HEK293 (cell line): ENCODE results near the gene INPP5B.
"Not testable (repeated sequence)": the region's sequence is repeated elsewhere in the genome, so short reads cannot be mapped to it uniquely, and the experiment has no call there.

ENCODE experiments used
- CTCF ChIA-PET: fragments of 350-600 bp; formaldehyde crosslinking; extraction: SDS; loops from one replicate; lab custom pipeline; 2021; ENCODE audit warnings: antibody characterized with exemption; lab: Yijun Ruan, JAX
- POLR2A ChIA-PET: fragments of 300-600 bp; formaldehyde crosslinking; extraction: SDS; loops from one replicate; lab custom pipeline; 2020; ENCODE audit warnings: antibody characterized with exemption, inconsistent platforms; lab: Yijun Ruan, JAX
- H3K27ac ChIP-seq: fragments of 200-500 bp; sonication (Bioruptor generic); 2 replicates; pipeline ENCODE4 v1.5.1; 2014; ENCODE audit warnings: low read depth, low read length, control low read depth, inconsistent platforms; ENCODE audit errors: extremely low read depth
- H3K36me3 ChIP-seq, 2 experiments: fragments of 200-500 bp in 1 of 2; sonication (Bioruptor generic) in 1 of 2; 1 replicate in 1 of 2; 2 replicates in 1 of 2; pipeline ENCODE4 v1.5.1; 2014 to 2017; ENCODE audit warnings: inconsistent platforms in 2 of 2, low read length in 2 of 2; ENCODE audit not compliant: control insufficient read depth in 2 of 2, insufficient read depth in 1 of 2
- H3K4me1 ChIP-seq: fragments of 200-500 bp; sonication (Bioruptor generic); 2 replicates; pipeline ENCODE4 v1.5.1; 2014; ENCODE audit warnings: mild to moderate bottlenecking, low read length, inconsistent platforms; ENCODE audit not compliant: control insufficient read depth, insufficient read depth
- H3K4me3 ChIP-seq: 2 replicates; pipeline ENCODE4 v1.5.1; 2011; ENCODE audit warnings: low read depth, mild to moderate bottlenecking, control low read depth, low read length, moderate library complexity
- H3K9me3 ChIP-seq: fragments of 200-500 bp; sonication (Bioruptor generic); 2 replicates; pipeline ENCODE4 v1.5.1; 2014; ENCODE audit warnings: low read depth, low read length, inconsistent platforms; ENCODE audit not compliant: control insufficient read depth, insufficient read depth
- GLIS1 ChIP-seq: fragments of 450-650 bp; formaldehyde crosslinking; IDR thresholded peaks from 2 replicates; pipeline ENCODE4 v1.5.1; 2016; ENCODE audit warnings: missing biosample characterization, missing genetic modification characterization
- KLF8 ChIP-seq: fragments of 450-650 bp; formaldehyde crosslinking; IDR thresholded peaks from 2 replicates; pipeline ENCODE4 v1.5.1; 2016; ENCODE audit warnings: missing biosample characterization, missing genetic modification characterization
- TRIM28 ChIP-seq: IDR thresholded peaks from 2 replicates; pipeline ENCODE4 v1.6.1; 2011; ENCODE audit warnings: low read length, control low read depth, borderline replicate concordance
- ZNF146 ChIP-seq: fragments of 450-650 bp; formaldehyde crosslinking; IDR thresholded peaks from 2 replicates; pipeline ENCODE4 v1.5.1; 2016; ENCODE audit warnings: missing biosample characterization, missing genetic modification characterization
- ZNF175 ChIP-seq: fragments of 450-650 bp; formaldehyde crosslinking; IDR thresholded peaks from 2 replicates; pipeline ENCODE4 v1.5.1; 2016; ENCODE audit warnings: missing biosample characterization, missing genetic modification characterization
- ZNF2 ChIP-seq: fragments of 450-650 bp; formaldehyde crosslinking; IDR thresholded peaks from 2 replicates; pipeline ENCODE4 v1.5.1; 2016; ENCODE audit warnings: missing biosample characterization, missing genetic modification characterization
- ZNF600 ChIP-seq: fragments of 450-650 bp; formaldehyde crosslinking; IDR thresholded peaks from 2 replicates; pipeline ENCODE4 v1.5.1; 2016; ENCODE audit warnings: missing biosample characterization, missing genetic modification characterization
- ZNF670 ChIP-seq: fragments of 450-650 bp; formaldehyde crosslinking; IDR thresholded peaks from 2 replicates; pipeline ENCODE4 v1.5.1; 2016; ENCODE audit warnings: missing biosample characterization, missing genetic modification characterization, low read depth
- TF ChIP-seq, protein P1 (sequence below): fragments of 450-650 bp; formaldehyde crosslinking; IDR thresholded peaks from 2 replicates; pipeline ENCODE4 v1.5.1; 2016; ENCODE audit warnings: missing biosample characterization, missing genetic modification characterization
- TF ChIP-seq, protein P2 (sequence below): fragments of 450-650 bp; formaldehyde crosslinking; IDR thresholded peaks from 2 replicates; pipeline ENCODE4 v1.5.1; 2016; ENCODE audit warnings: missing biosample characterization, missing genetic modification characterization
- TF ChIP-seq, protein P3 (sequence below): fragments of 450-650 bp; formaldehyde crosslinking; IDR thresholded peaks from 2 replicates; pipeline ENCODE4 v1.5.0; 2017; ENCODE audit warnings: missing biosample characterization, missing genetic modification characterization, borderline replicate concordance
- TF ChIP-seq, protein P4 (sequence below): fragments of 450-650 bp; formaldehyde crosslinking; IDR thresholded peaks from 2 replicates; pipeline ENCODE4 v1.5.1; 2016; ENCODE audit warnings: missing biosample characterization, missing genetic modification characterization
- TF ChIP-seq, protein P5 (sequence below): fragments of 450-650 bp; formaldehyde crosslinking; IDR thresholded peaks from 2 replicates; pipeline ENCODE4 v1.5.1; 2016; ENCODE audit warnings: missing biosample characterization, missing genetic modification characterization, borderline replicate concordance

The INPP5B gene

DNA sequence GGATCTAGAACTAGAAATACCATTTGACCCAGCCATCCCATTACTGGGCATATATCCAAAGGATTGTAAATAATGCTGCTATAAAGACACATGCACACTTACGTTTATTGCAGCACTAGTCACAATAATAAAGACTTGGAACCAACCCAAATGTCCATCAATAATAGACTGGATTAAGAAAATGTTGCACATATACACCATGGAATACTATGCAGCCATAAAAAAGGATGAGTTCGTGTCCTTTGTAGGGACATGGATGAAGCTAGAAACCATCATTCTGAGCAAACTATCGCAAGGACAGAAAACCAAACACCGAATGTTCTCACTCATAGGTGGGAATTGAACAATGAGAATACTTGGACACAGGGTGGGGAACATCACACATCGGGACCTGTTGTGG, 26.8 kb upstream of the INPP5B start:
- peaks cover 51 to 85% of the 10 kb centered on the region in 2 experiments for H3K36me3 ChIP-seq
- CTCF ChIA-PET = interaction anchor here (0.6 kb wide), 2 partner anchors 98 to 586 kb away, joined by 3 to 4 read pairs; no protein-coding TSS in a partner anchor
- H3K27ac ChIP-seq, H3K4me1 ChIP-seq, H3K4me3 ChIP-seq, POLR2A ChIA-PET, H3K9me3 ChIP-seq: not testable (repeated sequence)
- TF ChIP-seq, protein P1, sequence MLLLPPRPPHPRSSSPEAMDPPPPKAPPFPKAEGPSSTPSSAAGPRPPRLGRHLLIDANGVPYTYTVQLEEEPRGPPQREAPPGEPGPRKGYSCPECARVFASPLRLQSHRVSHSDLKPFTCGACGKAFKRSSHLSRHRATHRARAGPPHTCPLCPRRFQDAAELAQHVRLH (tag by site-specific recombination) = peak; percentile 76; the same call in 1 of the 2 replicates
- TF ChIP-seq ZNF146 (tag by site-specific recombination) = peak; percentile 99

DNA sequence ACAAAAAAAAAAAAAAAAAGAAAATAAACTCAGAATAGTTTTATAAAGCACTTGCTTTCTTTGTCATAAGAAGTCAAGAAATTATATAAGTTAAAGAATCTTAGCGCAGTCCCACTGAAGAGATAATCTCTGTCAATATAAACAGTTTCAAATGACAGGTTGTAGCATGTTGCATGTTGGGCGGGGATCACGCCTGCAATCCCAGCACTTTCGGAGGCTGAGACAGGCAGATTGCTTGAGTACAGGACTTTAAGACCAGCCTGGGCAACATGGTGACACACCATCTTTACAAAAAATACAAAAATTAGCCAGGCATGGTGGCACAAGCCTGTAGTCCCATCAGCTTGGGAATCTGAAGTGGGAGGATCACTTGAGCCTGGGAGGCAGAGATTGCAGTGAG, 18.4 kb upstream of the INPP5B start:
- TF ChIP-seq, protein P2, sequence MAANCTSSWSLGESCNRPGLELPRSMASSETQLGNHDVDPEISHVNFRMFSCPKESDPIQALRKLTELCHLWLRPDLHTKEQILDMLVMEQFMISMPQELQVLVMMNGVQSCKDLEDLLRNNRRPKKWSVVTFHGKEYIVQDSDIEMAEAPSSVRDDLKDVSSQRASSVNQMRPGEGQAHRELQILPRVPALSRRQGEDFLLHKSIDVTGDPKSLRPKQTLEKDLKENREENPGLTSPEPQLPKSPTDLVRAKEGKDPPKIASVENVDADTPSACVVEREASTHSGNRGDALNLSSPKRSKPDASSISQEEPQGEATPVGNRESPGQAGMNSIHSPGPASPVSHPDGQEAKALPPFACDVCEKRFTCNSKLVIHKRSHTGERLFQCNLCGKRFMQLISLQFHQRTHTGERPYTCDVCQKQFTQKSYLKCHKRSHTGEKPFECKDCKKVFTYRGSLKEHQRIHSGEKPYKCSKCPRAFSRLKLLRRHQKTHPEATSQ = no peak
- TF ChIP-seq TRIM28 (no peak), ZNF2 (tag by site-specific recombination) (no peak), ZNF670 (no peak), KLF8 (tag by site-specific recombination) (no peak), GLIS1 (tag by site-specific recombination) (no peak), ZNF600 (tag by site-specific recombination) (no peak), ZNF175 (tag by site-specific recombination) (no peak)
- TF ChIP-seq, protein P3, sequence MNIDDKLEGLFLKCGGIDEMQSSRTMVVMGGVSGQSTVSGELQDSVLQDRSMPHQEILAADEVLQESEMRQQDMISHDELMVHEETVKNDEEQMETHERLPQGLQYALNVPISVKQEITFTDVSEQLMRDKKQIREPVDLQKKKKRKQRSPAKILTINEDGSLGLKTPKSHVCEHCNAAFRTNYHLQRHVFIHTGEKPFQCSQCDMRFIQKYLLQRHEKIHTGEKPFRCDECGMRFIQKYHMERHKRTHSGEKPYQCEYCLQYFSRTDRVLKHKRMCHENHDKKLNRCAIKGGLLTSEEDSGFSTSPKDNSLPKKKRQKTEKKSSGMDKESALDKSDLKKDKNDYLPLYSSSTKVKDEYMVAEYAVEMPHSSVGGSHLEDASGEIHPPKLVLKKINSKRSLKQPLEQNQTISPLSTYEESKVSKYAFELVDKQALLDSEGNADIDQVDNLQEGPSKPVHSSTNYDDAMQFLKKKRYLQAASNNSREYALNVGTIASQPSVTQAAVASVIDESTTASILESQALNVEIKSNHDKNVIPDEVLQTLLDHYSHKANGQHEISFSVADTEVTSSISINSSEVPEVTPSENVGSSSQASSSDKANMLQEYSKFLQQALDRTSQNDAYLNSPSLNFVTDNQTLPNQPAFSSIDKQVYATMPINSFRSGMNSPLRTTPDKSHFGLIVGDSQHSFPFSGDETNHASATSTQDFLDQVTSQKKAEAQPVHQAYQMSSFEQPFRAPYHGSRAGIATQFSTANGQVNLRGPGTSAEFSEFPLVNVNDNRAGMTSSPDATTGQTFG = no peak
- TF ChIP-seq, protein P4, sequence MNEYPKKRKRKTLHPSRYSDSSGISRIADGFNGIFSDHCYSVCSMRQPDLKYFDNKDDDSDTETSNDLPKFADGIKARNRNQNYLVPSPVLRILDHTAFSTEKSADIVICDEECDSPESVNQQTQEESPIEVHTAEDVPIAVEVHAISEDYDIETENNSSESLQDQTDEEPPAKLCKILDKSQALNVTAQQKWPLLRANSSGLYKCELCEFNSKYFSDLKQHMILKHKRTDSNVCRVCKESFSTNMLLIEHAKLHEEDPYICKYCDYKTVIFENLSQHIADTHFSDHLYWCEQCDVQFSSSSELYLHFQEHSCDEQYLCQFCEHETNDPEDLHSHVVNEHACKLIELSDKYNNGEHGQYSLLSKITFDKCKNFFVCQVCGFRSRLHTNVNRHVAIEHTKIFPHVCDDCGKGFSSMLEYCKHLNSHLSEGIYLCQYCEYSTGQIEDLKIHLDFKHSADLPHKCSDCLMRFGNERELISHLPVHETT (tag by site-specific recombination) = no peak
- TF ChIP-seq, protein P5, sequence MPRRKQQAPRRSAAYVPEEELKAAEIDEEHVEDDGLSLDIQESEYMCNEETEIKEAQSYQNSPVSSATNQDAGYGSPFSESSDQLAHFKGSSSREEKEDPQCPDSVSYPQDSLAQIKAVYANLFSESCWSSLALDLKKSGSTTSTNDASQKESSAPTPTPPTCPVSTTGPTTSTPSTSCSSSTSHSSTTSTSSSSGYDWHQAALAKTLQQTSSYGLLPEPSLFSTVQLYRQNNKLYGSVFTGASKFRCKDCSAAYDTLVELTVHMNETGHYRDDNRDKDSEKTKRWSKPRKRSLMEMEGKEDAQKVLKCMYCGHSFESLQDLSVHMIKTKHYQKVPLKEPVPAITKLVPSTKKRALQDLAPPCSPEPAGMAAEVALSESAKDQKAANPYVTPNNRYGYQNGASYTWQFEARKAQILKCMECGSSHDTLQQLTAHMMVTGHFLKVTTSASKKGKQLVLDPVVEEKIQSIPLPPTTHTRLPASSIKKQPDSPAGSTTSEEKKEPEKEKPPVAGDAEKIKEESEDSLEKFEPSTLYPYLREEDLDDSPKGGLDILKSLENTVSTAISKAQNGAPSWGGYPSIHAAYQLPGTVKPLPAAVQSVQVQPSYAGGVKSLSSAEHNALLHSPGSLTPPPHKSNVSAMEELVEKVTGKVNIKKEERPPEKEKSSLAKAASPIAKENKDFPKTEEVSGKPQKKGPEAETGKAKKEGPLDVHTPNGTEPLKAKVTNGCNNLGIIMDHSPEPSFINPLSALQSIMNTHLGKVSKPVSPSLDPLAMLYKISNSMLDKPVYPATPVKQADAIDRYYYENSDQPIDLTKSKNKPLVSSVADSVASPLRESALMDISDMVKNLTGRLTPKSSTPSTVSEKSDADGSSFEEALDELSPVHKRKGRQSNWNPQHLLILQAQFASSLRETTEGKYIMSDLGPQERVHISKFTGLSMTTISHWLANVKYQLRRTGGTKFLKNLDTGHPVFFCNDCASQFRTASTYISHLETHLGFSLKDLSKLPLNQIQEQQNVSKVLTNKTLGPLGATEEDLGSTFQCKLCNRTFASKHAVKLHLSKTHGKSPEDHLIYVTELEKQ (tag by site-specific recombination) = no peak
- TF ChIP-seq, all 188 proteins: peak for 0
- H3K4me1 ChIP-seq = no peaks in the 10 kb centered on the region
- ChIA-PET CTCF (no interaction called here), POLR2A (no interaction called here)
- no peak overlapping the region for H3K4me3 ChIP-seq
- H3K9me3 ChIP-seq = no peaks in the 10 kb centered on the region
- H3K27ac ChIP-seq = no peak overlapping the region
- H3K36me3 ChIP-seq = peaks cover 47 to 84% of the 10 kb centered on the region in 2 experiments

DNA sequence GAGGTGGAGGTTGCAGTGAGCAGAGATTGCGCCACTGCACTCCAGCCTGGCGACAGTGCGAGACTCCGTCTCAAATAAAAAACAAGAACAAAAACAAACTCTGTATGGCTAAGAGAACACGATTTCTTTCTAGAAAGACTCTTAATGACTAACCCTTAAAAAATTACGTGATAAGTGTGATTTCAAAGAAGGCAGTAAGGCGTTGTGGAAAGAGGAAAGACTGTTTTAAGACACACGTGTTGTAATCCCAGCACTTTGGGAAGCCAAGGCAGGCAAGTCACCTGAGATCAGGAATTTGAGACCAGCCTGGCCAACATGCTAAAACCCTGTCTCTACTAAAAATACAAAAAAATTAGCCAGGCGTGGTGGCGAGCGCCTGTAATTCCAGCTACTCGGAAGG, 17.3 kb upstream of the INPP5B start:
- not testable (repeated sequence) for H3K4me1 ChIP-seq, H3K27ac ChIP-seq, H3K4me3 ChIP-seq, H3K9me3 ChIP-seq
- peaks cover 50 to 86% of the 10 kb centered on the region in 2 experiments for H3K36me3 ChIP-seq
- ChIA-PET CTCF (interaction anchor here (0.6 to 0.7 kb wide), 2 partner anchors 10 to 28 kb away, joined by 3 to 4 read pairs; no protein-coding TSS in a partner anchor), POLR2A (interaction anchor here (0.5 kb wide), 1 partner anchor 1093 kb away, joined by 4 read pairs; no protein-coding TSS in a partner anchor)
